Activated T-cell treated with anti-CD3 and anti-CD28 coated beads for 48 hours (primary cell): Measurements from ENCODE around the gene CRYBA4.
A peak's percentile ranks its signal among the peaks of the same experiment; 100 is the strongest.

Experiments used
- DNase-seq: peaks from one replicate; pipeline ENCODE4 v3.0.0-alpha.2; 2020; ENCODE audit warnings: low read depth

Gene CRYBA4

DNA sequence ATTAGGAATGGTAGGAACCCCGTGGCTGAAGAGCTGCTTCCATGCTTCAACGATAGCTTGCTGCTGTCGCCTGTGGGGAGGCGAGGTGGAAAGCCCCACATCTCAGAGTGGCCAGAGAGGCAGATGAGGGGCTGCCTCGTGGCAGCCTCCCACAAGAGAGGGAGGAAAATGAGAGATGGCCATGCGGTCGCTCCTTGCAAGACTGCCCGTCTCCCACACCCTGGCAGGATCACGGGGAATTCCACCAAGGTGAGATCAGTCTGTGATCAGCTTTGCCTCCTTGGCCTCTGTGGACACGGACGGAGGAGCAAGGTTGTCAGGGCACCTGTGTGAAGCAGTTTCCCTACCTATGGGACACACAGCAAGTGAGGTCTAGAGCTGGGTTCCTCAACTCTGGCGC, 3.0 kb downstream of the CRYBA4 start:
- no peak for DNase-seq

GRCh38 chr22:26629988-26630761, 8.4 kb downstream of the CRYBA4 start:
- DNase-seq: no peak

DNA sequence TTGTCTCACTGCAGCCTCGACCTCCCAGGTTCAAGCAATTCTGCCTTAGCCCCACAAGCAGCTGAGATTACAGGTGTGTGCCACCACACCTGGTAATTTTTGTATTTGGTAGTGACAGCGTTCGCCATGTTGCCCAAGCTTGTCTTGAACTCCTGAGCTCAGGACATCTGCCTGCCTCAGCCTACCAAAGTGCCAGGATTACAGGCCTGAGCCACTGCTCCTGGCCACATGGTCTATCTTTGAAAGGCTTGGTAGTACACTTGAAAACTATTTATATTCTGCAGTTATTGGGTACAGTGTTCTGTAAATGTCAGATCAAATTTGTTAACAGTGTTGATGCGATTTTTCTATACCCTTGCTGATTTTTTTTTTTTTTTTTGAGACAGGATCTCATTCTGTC, 9.5 kb downstream of the CRYBA4 start:
- no peak for DNase-seq

GRCh38 chr22:26632422-26633155, 10.8 kb downstream of the CRYBA4 start:
- DNase-seq: no peak

- no peak for DNase-seq
Measured at GRCh38 chr22:26634189-26634588, 12.4 kb downstream of the CRYBA4 start.

DNA sequence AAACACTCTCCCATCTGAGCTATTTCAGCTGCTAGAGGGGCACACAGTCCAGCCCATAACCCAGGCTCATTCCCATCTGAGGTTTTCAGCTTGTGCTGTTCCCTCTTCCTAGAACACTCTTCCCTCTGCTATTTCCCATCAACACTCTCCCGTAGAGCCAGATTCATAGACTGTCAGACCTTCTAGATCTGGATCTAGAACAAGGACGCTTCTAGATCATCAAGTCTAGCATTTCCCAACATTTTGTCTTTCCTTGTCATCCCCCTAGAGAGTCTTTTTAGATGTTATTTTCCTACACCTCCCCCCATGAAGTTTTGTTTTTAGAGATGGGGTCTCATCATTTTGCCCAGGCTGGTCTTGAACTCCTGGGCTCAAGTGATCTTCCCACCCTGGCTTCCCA, 13.4 kb downstream of the CRYBA4 start:
- no peak for DNase-seq

GRCh38 chr22:26636296-26636695, 14.5 kb downstream of the CRYBA4 start:
- DNase-seq: no peak

DNA sequence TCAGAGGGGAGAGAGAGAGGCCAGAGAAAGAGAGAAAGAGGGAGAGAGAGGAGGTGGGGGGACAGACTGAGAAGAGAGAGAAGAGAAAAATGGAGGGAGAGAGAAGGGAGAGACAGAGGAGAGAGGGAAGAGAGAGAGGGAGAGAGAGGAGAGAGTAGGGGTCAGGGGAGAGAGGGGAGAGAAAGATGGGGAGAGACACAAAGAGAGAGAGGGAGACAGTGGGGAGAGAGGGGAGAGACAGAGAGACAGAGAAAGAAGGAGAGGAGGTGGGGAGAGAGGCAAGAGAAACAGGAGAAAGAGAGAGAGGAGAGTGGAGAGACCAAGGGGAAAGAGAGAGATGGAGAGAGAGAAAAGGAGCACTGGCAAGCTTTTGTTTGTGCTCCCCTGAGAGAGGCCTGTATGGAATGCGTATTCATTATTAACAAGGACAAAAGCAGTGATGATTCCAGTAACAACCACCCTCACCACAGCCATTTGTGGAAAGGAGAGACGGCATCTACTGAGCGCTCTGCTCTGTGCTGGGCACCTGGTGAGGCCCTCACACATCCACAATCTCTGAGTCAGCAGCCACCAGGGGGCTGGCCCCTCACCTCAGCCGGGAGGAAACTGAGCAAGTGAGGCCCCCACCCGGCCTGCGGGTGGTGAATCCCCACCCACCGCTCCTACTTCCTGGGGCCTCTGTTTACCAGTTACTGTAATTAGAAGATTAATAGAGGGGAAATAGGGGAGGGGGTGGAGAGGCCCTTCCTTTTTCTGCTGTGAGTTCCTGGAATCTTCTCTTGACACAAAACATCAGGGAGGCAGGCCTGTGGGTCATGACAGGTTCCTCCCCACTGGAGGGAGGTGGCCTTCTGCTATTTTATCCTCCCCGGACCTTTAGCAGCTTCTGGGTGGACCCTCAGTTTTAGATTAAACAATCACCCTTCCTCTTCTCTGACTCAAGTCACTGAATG, 21.0 kb downstream of the CRYBA4 start:
- peak; percentile 79 for DNase-seq

- DNase-seq: no peak
Measured at GRCh38 chr22:26643418-26644100, 21.8 kb downstream of the CRYBA4 start.

GRCh38 chr22:26646158-26646557, 24.4 kb downstream of the CRYBA4 start:
- DNase-seq: no peak

GRCh38 chr22:26648011-26648497, 26.3 kb downstream of the CRYBA4 start:
- DNase-seq: no peak

DNA sequence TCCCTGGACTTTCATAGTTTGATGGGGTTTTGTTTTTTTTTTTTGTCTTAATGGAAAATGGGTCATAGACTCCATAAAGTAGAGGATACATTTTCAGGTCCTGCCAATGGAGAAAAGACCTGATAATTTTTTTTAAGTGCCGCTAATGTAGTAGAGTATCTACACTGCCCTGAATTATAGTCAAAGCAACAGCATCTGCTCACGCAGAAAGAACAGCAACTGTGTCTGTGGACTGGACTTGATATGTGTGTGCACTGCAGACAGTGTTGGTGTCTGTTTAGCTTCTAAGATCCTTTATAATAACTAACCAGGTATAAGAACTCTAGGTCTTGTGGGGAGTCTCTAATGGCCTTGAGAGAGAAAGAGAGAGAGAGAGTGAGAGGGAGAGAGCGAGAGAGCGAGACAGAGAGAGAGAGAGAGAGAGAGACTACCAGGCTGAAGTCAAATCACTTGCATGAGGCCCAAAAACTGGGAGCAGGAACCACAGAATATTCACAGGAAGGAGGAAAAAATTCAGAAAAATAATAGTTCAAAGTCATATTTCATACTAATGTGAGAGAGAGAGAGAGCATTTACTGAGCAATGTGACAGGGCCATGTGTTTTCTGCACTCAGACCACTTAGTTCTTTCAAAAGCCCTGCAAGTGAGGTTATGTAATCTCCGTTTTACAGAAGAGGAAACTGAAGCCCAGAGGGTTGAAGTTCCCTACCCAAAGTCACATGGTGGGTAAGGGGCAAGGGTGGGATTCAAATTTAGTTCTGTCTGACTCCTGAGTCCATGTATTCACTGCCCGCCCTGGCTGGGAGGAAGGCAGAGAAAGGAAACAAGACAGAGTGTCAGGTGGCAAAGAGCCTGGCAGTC, 27.0 kb downstream of the CRYBA4 start:
- DNase-seq: no peak

DNA sequence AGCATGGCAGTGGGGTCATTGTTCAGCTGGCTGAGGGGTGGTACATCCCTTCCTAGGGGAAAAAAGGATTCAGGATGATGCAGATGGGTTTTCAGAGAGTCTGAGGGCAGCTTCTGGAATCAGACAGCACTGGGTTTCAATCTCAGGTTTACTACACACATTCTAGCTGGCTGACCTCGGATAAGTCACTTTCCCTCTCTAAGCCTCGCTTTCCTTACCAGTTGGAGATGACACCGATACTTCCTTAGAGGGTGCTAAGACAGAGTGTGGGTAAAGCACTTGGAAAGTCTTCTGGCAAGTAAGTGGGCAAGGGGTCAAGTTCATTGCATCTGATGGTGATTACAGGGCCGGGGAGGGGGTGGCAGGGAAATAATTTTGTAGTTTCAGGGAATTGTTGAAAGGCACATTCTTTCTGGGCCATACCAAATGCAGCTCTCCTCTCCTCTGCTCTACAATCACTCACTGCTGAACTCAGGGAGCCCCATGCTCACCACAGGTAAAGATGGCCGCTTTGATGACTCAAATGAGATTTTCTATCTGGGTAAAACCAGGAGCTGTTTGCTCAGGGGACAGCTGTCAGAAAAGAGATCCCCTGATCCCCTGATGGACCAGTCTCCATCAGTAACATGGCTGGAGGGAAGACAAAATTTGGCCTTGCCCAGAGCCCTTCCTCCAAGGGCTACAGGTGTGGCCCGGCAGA, 29.1 kb downstream of the CRYBA4 start:
- no peak for DNase-seq

GRCh38 chr22:26651815-26652214, 30.1 kb downstream of the CRYBA4 start:
- no peak for DNase-seq

GRCh38 chr22:26656891-26657851, 35.4 kb downstream of the CRYBA4 start, which contains the start of gene MIAT:
TSS of gene MIAT (plus strand) at chr22:26657588.
- peak; percentile 61 for DNase-seq

DNA sequence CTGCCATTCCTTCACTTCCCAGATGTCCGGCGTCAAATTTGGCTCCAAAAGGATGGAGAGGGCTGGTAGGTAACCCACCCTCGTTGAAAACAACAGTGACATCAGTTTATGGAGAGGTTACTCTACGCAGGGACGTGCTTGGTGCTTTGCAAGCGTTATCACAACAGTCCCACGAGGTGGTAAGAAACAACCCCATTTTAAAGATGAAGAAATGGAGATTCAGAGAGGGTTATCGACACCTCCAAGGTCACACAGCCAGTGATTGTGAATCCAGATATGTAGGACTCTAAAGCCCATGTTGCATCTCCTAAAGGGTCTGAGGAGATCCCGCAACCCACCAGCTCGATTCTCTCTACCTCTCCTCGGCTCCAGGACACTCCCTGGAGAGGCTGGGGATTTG, 36.4 kb downstream of the CRYBA4 start:
- no peak for DNase-seq

- peak; percentile 72 for DNase-seq
Measured at GRCh38 chr22:26658671-26659478, 37.1 kb downstream of the CRYBA4 start.

GRCh38 chr22:26660356-26660755, 38.6 kb downstream of the CRYBA4 start:
- DNase-seq: no peak
